Colonic mucosa (tissue), 4 donors: ENCODE results near the gene BCAS3. TPM values are rescaled to one million over a fixed set of nuclear protein-coding genes. Genes with fewer than 3 reads are reported as not detected.

Experiments
- DNase-seq: peaks from one replicate; pipeline ENCODE4 v3.0.0-alpha.2; 2020
- H3K27ac ChIP-seq: fragments of 200-600 bp; one replicate; pipeline ENCODE4 v1.8.0; 2021
- H3K27me3 ChIP-seq: fragments of 200-600 bp; one replicate; pipeline ENCODE4 v1.8.0; 2021
- H3K36me3 ChIP-seq: fragments of 200-600 bp; one replicate; pipeline ENCODE4 v1.8.0; 2021
- H3K4me1 ChIP-seq: fragments of 200-600 bp; one replicate; pipeline ENCODE4 v1.8.0; 2021; ENCODE audit warnings: mild to moderate bottlenecking
- H3K4me3 ChIP-seq: fragments of 200-600 bp; one replicate; pipeline ENCODE4 v1.8.0; 2021
- H3K9ac ChIP-seq, 2 donors: one replicate each; pipeline ENCODE4 v1.7.0; 2013; ENCODE audit warnings: control low read depth in 2 of 2, low read depth in 2 of 2, low read length in 2 of 2
- H3K9me3 ChIP-seq: fragments of 200-600 bp; one replicate; pipeline ENCODE4 v1.8.0; 2021
- CTCF ChIP-seq: fragments of 200-600 bp; IDR thresholded peaks from one replicate; pipeline ENCODE4 v1.8.0; 2022; ENCODE audit warnings: antibody characterized with exemption, mild to moderate bottlenecking
- intact Hi-C: fragments of 100-400 bp; cut with DNase I; formaldehyde crosslinking; loops from one replicate; pipeline ENCODE4 v1.14.1; 2022
- total RNA-seq, 2 donors: library from RNA; stranded (reverse); fragmentation: NEBNext Ultra II Directional in 1 of 2; extraction: Animal tissue kit (Norgen Biotek cat#: 25700) in 1 of 2; gene quantifications; one replicate each; pipeline ENCODE4 v1.2.1, GENCODE V29; 2021
- donor health status: healthy.
- donor health status: DM: no; HTN: no; CAD: no.
- donor health status: DM: no; HTN: no; CAD: no.

BCAS3 gene
- total RNA-seq, 2 donors from 2014 or later, result 11.0 to 17.8 TPM

- H3K9me3 ChIP-seq, result no peaks in the 10 kb centered on the region
- intact Hi-C loops, result no loop called here
- peak overlapping the region in 1 of 2 donors; percentile 43 for H3K9ac ChIP-seq
- no peak overlapping the region for H3K27ac ChIP-seq
- no peak for DNase-seq
- TF ChIP-seq CTCF, result no peak
- no peak overlapping the region for H3K4me3 ChIP-seq
- H3K4me1 ChIP-seq, result peaks cover 5% of the 10 kb centered on the region
- peaks cover 88% of the 10 kb centered on the region for H3K27me3 ChIP-seq
- no peaks in the 10 kb centered on the region for H3K36me3 ChIP-seq
These were observed 728.3 kb downstream of the BCAS3 start for GRCh38 chr17:61405686-61406536.

- intact Hi-C loops, result no loop called here
- Histone ChIP-seq H3K4me3 (no peak overlapping the region), H3K4me1 (peaks cover 5% of the 10 kb centered on the region), H3K9ac (no peak overlapping the region), H3K9me3 (no peaks in the 10 kb centered on the region), H3K27me3 (peaks cover 87% of the 10 kb centered on the region), H3K27ac (no peak overlapping the region), H3K36me3 (no peaks in the 10 kb centered on the region)
- no peak for DNase-seq
- TF ChIP-seq CTCF, result no peak
These were observed 728.8 kb downstream of the BCAS3 start for GRCh38 chr17:61406537-61406845.

GRCh38 chr17:61406971-61407911 is 729.6 kb downstream of the BCAS3 start:
- TF ChIP-seq CTCF, result no peak
- H3K27ac ChIP-seq, result no peak overlapping the region
- peak overlapping the region in 1 of 2 donors; percentile 1 for H3K9ac ChIP-seq
- H3K36me3 ChIP-seq, result no peaks in the 10 kb centered on the region
- no peaks in the 10 kb centered on the region for H3K9me3 ChIP-seq
- no peak overlapping the region for H3K4me3 ChIP-seq
- peaks cover 79% of the 10 kb centered on the region for H3K27me3 ChIP-seq
- peaks cover 5% of the 10 kb centered on the region for H3K4me1 ChIP-seq
- no peak for DNase-seq
- intact Hi-C loops, result no loop called here

- no peak overlapping the region for H3K27ac ChIP-seq
- peaks cover 5% of the 10 kb centered on the region for H3K4me1 ChIP-seq
- H3K4me3 ChIP-seq, result no peak overlapping the region
- DNase-seq, result no peak
- no peak for TF ChIP-seq CTCF
- intact Hi-C loops, result no loop called here
- no peaks in the 10 kb centered on the region for H3K36me3 ChIP-seq
- peak overlapping the region in 1 of 2 donors; percentile 62 for H3K9ac ChIP-seq
- H3K9me3 ChIP-seq, result no peaks in the 10 kb centered on the region
- peaks cover 78% of the 10 kb centered on the region for H3K27me3 ChIP-seq
These were observed 730.7 kb downstream of the BCAS3 start for GRCh38 chr17:61408151-61409041.
